Measurements from ENCODE around the gene IGF1R.

Gene IGF1R

DNA sequence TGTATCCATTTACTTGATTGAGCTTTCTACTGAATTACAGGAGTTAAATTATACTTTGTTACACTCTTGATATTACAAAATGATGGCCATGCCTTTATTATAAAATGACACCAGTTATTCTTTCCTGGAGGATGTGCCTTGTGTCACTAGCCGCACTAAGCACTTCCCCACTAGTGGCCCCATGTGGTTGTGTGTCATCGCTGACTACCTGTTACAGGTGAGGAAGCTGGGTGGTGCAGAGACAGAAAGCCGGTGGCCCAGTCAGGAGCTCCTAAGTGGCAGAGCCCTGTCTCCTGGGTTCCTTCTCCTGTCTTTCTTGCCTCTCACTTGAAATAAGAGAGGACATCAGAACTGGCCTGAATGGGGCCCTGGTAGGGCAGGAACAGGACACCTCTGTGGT lies 96.8 kb downstream of the IGF1R start:
- DNase-seq (no peak), ATAC-seq (ENCODE audit: insufficient read depth, low read depth) (no peak)
- Histone ChIP-seq H3K4me3 (ENCODE audit: low read depth in 1 of 2, low read length in 2 of 2) (no peak overlapping the region), H2AFZ (ENCODE audit: low read depth, low read length) (no peak overlapping the region), H4K20me1 (ENCODE audit: insufficient read depth, low read length) (peaks cover 66% of the 10 kb centered on the region), H3K9ac (ENCODE audit: low read depth, low read length) (no peak overlapping the region), H3K79me2 (ENCODE audit: insufficient read depth, low read length) (peaks cover 79% of the 10 kb centered on the region), H3K36me3 (ENCODE audit: insufficient read depth, low read length) (no peaks in the 10 kb centered on the region), H3K9me3 (ENCODE audit: insufficient read depth, low read length, severe bottlenecking) (no peaks in the 10 kb centered on the region), H3K27me3 (ENCODE audit: insufficient read depth, low read length, poor library complexity) (no peaks in the 10 kb centered on the region), H3K27ac (ENCODE audit: low read length) (no peak overlapping the region), H3K4me2 (ENCODE audit: insufficient read depth, low read length) (no peak overlapping the region), H3K4me1 (ENCODE audit: insufficient read depth, low read length) (no peaks in the 10 kb centered on the region)
- TF ChIP-seq, protein P1, sequence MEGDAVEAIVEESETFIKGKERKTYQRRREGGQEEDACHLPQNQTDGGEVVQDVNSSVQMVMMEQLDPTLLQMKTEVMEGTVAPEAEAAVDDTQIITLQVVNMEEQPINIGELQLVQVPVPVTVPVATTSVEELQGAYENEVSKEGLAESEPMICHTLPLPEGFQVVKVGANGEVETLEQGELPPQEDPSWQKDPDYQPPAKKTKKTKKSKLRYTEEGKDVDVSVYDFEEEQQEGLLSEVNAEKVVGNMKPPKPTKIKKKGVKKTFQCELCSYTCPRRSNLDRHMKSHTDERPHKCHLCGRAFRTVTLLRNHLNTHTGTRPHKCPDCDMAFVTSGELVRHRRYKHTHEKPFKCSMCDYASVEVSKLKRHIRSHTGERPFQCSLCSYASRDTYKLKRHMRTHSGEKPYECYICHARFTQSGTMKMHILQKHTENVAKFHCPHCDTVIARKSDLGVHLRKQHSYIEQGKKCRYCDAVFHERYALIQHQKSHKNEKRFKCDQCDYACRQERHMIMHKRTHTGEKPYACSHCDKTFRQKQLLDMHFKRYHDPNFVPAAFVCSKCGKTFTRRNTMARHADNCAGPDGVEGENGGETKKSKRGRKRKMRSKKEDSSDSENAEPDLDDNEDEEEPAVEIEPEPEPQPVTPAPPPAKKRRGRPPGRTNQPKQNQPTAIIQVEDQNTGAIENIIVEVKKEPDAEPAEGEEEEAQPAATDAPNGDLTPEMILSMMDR (IDR thresholded peaks at IDR 0.05; ENCODE audit: borderline replicate concordance, extremely low read depth, low read length, poor library complexity, severe bottlenecking), result no peak
- TF ChIP-seq EZH2 (IDR thresholded peaks at IDR 0.05; ENCODE audit: borderline replicate concordance, low read depth, low read length, severe bottlenecking), result no peak

DNA sequence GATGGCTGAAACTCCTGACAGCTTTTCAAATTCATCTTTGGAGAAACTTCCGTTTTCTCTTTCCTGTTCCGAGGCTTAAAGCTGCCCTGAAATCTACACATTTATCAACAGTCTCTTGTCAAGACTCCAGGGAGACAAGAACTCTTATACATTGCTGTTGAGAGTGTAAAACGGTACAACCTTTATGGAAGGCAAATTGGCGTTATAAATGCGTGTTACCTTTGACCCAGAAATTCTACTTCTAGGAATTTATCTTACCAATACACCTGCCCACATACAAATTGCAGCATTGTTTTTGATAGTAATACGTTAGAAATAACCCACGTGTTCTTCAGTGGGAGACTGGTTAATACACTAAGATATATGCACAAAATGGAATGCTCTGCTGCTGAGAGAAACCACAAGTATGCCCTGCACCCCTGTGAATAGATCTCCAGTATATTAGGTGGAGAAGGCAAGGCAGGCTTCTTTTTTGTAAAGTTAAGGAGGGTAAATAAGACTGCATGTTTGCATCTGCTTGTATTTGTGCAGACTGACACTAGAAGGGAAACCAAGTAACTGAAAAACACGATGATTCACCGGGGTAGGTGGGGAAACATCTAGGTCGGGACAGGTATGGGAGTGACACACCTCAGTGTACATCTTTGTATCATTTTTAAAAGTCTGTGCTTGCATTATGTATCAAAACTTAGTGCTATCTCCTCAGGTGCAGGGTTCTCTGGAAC lies 97.5 kb downstream of the IGF1R start:
- no peak overlapping the region for H3K4me3 ChIP-seq (ENCODE audit: low read depth in 1 of 2, low read length in 2 of 2)
- no peak overlapping the region for H3K9ac ChIP-seq (ENCODE audit: low read depth, low read length)
- no peak overlapping the region for H3K27ac ChIP-seq (ENCODE audit: low read length)
- no peak overlapping the region for H3K4me2 ChIP-seq (ENCODE audit: insufficient read depth, low read length)
- H3K4me1 ChIP-seq (ENCODE audit: insufficient read depth, low read length), result no peaks in the 10 kb centered on the region
- TF ChIP-seq EZH2 (IDR thresholded peaks at IDR 0.05; ENCODE audit: borderline replicate concordance, low read depth, low read length, severe bottlenecking), result no peak
- TF ChIP-seq, protein P1 (IDR thresholded peaks at IDR 0.05; ENCODE audit: borderline replicate concordance, extremely low read depth, low read length, poor library complexity, severe bottlenecking), result no peak
- H3K79me2 ChIP-seq (ENCODE audit: insufficient read depth, low read length), result peaks cover 80% of the 10 kb centered on the region
- no peaks in the 10 kb centered on the region for H3K9me3 ChIP-seq (ENCODE audit: insufficient read depth, low read length, severe bottlenecking)
- H4K20me1 ChIP-seq (ENCODE audit: insufficient read depth, low read length), result peaks cover 70% of the 10 kb centered on the region
- H3K27me3 ChIP-seq (ENCODE audit: insufficient read depth, low read length, poor library complexity), result no peaks in the 10 kb centered on the region
- no peaks in the 10 kb centered on the region for H3K36me3 ChIP-seq (ENCODE audit: insufficient read depth, low read length)
- no peak for ATAC-seq (ENCODE audit: insufficient read depth, low read depth)
- no peak for DNase-seq
- no peak overlapping the region for H2AFZ ChIP-seq (ENCODE audit: low read depth, low read length)

DNA sequence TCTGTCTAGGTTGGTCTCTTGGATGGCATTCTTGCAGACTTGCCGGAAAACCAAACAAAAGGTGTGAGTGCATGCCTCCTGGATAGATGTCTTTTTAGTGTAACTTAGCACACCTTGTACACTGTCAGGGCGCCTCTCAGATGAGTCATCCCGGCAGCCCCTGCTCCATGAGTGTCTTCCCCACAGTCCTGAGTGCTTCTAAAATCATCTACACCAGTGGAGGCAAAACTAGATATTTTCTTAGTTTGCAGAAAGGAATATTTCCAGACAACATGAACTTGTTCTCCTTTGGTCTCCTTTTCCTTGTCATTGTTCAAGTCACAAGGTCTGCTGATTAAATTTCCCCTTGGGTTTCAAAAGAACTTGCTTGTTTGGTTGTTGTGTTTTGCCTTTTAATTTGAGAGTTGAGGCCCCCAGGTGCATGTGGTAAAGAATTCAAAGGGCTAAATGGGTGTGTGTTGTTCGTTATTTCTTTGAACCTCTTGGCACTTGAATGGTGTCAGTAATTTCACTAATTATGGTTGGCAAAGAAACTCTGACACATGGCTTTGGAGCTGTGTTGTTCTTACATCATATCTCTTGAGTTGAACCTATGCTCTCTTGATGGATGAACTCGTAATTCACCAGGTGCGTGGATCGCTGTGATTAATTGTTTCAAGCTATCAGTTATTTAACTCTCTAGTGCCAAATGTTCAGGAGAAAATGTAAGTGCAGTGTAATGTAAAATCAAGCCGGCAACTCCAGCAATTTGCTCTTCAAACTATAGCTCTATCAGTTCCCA lies 98.2 kb downstream of the IGF1R start:
- Histone ChIP-seq H3K27ac (ENCODE audit: low read length) (no peak overlapping the region), H3K27me3 (ENCODE audit: insufficient read depth, low read length, poor library complexity) (no peaks in the 10 kb centered on the region), H3K4me2 (ENCODE audit: insufficient read depth, low read length) (no peak overlapping the region), H3K4me3 (ENCODE audit: low read depth in 1 of 2, low read length in 2 of 2) (no peak overlapping the region), H2AFZ (ENCODE audit: low read depth, low read length) (no peak overlapping the region), H3K79me2 (ENCODE audit: insufficient read depth, low read length) (peaks cover 77% of the 10 kb centered on the region), H3K9ac (ENCODE audit: low read depth, low read length) (no peak overlapping the region), H4K20me1 (ENCODE audit: insufficient read depth, low read length) (peaks cover 71% of the 10 kb centered on the region), H3K9me3 (ENCODE audit: insufficient read depth, low read length, severe bottlenecking) (no peaks in the 10 kb centered on the region), H3K36me3 (ENCODE audit: insufficient read depth, low read length) (no peaks in the 10 kb centered on the region), H3K4me1 (ENCODE audit: insufficient read depth, low read length) (no peaks in the 10 kb centered on the region)
- no peak for DNase-seq
- no peak for TF ChIP-seq EZH2 (IDR thresholded peaks at IDR 0.05; ENCODE audit: borderline replicate concordance, low read depth, low read length, severe bottlenecking)
- TF ChIP-seq, protein P1 (IDR thresholded peaks at IDR 0.05; ENCODE audit: borderline replicate concordance, extremely low read depth, low read length, poor library complexity, severe bottlenecking), result no peak
- ATAC-seq (ENCODE audit: insufficient read depth, low read depth), result peak; percentile 31; the same call in 1 of the 3 replicates

Measured in DND-41 (cell line).